Epithelial cell of prostate (primary cell): Measurements from ENCODE around the gene CORO2B.
"Not testable (repeated sequence)": the region's sequence is repeated elsewhere in the genome, so short reads cannot be mapped to it uniquely, and the experiment has no call there.

ENCODE experiments used
- DNase-seq: peaks from one replicate; pipeline ENCODE4 v3.0.0-alpha.2; 2011; ENCODE audit warnings: low read depth, low spot score
- H3K27ac ChIP-seq: fragments of 450-650 bp; 2 replicates; pipeline ENCODE4 v1.5.1; 2017; ENCODE audit warnings: mild to moderate bottlenecking

CORO2B gene

GRCh38 chr15:68640791-68641331 is 62.1 kb downstream of the CORO2B start:
- H3K27ac ChIP-seq, result peak overlapping the region; percentile 95
- DNase-seq, result peak; percentile 66

- H3K27ac ChIP-seq, result peak overlapping the region; percentile 95
- DNase-seq, result no peak
Measured at GRCh38 chr15:68641376-68641775, 62.6 kb downstream of the CORO2B start.

DNA sequence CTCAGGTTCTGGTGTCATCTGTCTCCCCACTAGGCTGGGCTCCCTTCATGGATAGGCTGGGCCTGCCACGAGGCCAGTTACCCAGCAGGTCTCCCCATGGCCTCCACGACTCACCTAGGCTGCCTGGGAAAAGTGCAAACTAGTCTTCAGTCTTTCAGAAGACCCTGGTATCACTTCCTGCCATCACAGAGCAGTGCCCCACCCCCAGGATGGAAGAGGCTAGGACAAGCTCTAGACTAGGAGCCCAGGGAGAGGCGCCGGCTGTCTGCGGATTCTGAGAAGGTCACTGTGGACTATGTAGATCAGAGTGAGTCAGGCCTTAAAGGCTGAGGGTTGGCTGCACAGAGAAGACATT is 63.7 kb downstream of the CORO2B start:
- no peak for DNase-seq
- peak overlapping the region; percentile 95 for H3K27ac ChIP-seq

- DNase-seq, result no peak
- no peak overlapping the region for H3K27ac ChIP-seq
Measured at GRCh38 chr15:68643216-68643830, 64.5 kb downstream of the CORO2B start.

DNA sequence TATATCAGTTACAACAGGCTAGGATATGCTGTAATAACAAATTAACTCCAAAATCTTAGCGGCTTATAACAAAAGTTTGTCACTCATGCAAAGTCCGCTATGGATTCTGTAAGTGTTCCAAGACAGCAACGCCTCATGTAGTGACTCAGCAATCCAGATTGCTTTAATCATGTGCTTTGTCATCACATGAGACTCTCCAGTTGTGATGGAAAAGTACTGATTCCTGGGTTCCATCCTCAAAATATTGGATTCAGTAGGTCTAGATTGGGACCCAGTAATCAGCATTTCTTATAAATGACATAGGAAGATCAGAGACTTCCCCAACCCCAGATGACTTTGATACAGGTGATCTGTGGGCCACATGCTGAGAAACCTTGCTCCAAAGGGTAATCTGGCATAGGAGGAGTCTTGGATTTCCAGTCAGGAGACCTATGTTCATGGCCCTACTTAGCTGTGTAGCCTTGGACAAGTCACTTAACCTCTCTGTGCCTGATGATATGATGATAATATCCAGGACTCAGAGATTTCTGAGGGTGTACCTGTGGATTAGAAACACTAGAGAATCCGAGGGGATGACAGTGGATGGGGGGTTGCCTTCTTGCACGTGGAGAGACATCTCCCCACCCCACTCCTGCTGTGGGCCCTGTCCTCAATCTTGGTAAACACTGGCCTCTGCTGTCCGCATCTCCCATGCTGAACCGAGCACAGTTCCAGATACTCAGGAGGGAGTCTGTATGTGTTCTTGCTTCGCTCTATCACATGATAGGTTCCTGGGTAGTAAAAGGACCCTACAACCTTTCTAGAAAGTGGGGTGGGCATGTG is 65.5 kb downstream of the CORO2B start:
- no peak for DNase-seq
- no peak overlapping the region for H3K27ac ChIP-seq

GRCh38 chr15:68644996-68645395 is 66.2 kb downstream of the CORO2B start:
- no peak for DNase-seq
- no peak overlapping the region for H3K27ac ChIP-seq

- no peak for DNase-seq
Measured at GRCh38 chr15:68646156-68646555, 67.4 kb downstream of the CORO2B start.

GRCh38 chr15:68646696-68647095 is 67.9 kb downstream of the CORO2B start:
- no peak for DNase-seq

More at GRCh38 chr15:68646156-68646555, 67.4 kb downstream of the CORO2B start:
- H3K27ac ChIP-seq, result no peak overlapping the region

DNA sequence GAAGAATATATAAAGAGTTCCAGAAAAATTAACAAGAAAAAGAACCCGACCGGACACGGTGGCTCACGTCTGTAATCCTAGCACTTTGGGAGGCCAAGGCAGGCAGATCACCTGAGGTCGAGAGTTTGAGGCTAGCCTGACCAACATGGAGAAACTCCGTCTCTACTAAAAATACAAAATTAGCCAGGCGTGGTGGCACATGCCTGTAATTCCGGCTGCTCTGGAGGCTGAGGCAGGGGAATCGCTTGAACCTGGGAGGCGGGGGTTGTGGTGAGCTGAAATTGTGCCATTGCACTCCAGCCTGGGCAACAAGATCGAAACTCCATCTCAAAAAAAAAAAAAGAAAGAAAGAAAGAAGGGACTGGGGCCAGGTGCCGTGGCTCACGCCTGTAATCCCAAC is 68.6 kb downstream of the CORO2B start:
- not testable (repeated sequence) for DNase-seq, H3K27ac ChIP-seq

More at GRCh38 chr15:68646696-68647095, 67.9 kb downstream of the CORO2B start:
- no peak overlapping the region for H3K27ac ChIP-seq

GRCh38 chr15:68650901-68651709 is 72.3 kb downstream of the CORO2B start:
- H3K27ac ChIP-seq, result no peak overlapping the region
- no peak for DNase-seq

DNA sequence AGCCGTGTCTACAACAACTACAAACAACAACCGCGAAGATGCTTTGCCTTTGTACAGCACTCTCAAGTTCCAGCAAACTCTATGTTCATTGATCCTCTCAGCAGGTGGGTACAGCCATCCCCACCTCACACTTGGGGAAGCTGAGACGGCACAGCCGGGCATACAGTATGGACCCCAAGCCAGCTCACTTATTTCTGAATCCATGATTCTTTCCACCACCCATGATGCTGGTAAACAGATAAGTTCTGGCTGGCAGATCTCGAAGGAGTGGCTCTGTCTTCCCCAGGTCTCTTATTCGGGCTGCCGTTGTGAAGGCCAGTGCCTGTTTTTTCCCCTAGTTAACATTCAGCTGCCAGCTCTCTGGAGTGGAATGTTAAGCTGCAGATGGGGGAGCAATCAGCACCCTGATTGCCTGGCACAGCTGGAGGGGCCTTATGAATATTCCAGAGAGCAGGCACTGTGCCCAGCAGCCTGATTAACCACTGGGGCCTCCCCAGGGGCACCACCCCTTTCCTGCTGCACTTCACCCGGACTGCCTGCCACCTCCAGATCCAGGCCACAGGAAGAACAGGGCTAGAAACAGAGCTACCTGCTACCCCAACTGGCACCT is 73.2 kb downstream of the CORO2B start:
- H3K27ac ChIP-seq, result no peak overlapping the region
- DNase-seq, result no peak

DNA sequence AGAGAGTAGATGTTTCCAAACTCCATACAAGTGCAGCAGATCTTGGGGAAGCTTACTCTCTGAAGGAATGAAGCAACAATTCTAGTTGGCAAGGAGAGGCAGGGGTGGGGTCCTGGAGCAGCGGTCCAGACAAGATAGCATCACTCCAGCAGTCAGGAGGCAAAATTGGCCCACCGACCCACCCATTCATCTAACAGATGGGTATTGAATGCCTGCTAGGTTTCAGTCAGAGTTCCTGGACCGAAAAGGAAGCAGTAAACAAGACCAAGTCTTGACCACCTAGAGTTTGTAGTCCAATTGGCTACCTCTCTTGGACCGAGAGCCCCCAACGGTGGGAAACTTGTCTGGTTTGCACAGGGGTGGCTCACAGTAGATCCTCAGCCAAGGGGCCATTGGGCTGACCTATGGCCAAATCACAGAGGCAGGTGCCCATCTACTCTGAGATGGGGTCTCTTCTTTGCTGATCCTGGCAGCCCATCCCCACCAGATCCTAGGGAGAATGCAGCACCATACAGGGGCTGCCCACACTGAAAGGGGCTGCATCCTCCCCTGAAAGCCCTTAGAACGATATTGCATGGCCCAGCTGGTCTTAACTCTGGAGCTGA is 74.3 kb downstream of the CORO2B start:
- DNase-seq, result no peak

DNA sequence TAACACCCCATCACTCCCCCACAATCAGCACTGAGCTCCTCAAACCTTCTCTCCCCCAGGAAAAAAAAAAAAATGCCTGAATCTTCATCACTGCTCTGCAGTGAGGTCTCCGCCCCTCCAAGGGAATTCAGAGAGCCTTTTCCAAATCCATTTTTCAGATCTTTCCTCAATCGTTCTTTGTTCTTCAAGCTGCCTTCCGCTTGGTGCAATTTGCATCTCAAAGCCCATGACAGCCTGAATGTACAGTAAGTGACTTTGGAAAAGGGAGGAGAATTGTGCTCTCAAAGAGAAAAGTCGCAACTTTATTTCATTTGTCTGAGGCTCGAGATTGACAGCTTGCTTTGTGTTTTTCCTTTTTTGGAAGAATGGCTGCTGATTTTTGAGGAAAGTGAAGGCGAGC is 75.0 kb downstream of the CORO2B start:
- DNase-seq, result no peak
- H3K27ac ChIP-seq, result no peak overlapping the region

More for the DNA sequence above, 74.3 kb downstream of the CORO2B start:
- no peak overlapping the region for H3K27ac ChIP-seq

DNA sequence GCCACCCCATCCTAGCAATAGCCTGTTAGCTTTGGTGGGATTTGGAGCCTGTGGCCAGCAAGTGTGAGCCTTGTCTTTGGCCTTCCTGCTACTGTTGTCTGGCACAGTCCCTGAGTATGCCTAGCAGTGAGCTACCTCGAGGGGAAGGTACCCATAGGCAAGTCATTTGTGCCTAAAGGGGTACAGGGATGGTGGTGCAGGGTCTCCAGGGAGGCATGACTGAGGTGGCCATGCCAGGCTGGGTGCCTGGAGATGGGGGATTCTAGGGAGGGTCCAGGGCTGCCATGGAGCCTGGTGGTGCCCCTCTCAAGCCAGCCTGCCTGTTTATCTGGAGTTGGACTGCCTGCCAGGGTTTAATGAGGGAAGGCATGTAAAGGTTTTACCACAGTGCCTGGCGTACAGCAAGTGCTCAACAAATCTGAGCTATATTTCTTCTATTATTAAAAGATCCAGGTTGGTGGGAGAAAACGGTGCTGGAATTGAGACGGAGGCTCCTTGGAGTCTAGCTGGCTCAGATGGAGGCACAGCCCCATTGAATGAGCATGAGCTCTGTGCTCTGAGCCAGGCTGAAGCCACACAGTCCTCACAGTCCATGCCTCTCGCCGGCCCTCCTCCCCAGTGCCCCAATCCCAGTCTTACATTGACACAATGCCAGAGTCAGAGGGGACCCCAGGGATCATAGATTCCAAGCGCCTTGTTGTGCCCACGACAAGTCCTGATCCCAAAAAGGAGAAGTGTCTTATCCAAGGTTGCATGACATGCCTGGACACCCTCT is 76.2 kb downstream of the CORO2B start:
- DNase-seq, result no peak
- no peak overlapping the region for H3K27ac ChIP-seq

- no peak overlapping the region for H3K27ac ChIP-seq
- DNase-seq, result no peak
Measured at GRCh38 chr15:68655686-68656437, 77.1 kb downstream of the CORO2B start.

DNA sequence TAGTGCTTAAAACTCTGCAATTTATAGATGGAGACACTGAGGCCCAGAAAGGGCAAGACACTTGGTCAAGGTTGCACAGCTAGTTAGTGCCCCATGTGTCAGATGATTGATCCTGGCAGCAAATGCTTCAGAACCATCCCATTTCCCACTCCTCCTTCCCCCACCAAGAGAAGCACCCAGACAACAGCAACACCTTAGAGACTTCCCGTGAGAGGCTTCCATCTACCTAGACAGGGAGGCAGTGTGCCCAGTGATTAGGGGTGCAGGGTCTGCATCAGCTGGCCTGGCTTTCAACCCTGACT is 77.6 kb downstream of the CORO2B start:
- DNase-seq, result no peak
- no peak overlapping the region for H3K27ac ChIP-seq

DNA sequence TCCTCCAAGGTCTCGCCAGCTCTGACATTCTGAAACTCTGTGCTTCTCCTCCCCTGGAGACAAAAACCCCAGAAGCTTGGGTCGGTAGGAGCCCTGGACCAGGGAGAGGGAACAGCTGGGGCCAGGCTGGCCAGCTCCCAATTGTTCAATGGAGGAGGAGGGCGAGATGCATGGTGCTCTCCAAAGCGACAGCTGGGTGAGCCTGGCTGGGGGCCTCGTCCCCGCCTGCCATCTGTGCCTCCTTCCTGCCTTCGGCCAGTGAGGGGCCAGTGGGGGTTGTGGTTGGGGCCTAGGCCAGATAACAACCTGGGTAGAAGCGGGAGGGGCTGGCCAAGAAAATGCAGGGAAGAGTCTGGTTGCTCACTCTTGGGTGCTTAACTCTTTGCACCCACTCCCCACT is 79.4 kb downstream of the CORO2B start:
- H3K27ac ChIP-seq, result no peak overlapping the region
- DNase-seq, result no peak

- no peak for DNase-seq
- H3K27ac ChIP-seq, result no peak overlapping the region
Measured at GRCh38 chr15:68658641-68659358, 80.0 kb downstream of the CORO2B start.
